ENCODE data around the gene RAMP1.

DNA sequence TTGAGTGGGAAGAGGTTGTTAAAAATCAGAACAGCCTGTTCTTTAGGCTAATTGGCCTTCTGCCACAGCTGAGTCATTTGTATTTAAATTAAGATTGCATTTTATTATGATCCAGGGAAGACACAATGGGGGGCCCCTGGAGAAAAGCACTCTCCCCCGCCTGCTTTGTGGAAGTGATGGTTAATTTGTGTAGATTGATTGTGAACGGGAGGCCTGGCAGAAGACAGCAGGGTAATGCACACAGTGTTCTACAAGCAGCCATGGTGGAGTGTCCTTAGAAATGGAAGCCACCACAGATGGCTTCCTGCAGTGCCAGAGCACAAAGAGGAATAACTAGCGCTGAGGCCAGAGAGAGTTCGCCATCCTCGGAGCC is 19.6 kb downstream of the RAMP1 start:
- TF ChIP-seq, protein P1, sequence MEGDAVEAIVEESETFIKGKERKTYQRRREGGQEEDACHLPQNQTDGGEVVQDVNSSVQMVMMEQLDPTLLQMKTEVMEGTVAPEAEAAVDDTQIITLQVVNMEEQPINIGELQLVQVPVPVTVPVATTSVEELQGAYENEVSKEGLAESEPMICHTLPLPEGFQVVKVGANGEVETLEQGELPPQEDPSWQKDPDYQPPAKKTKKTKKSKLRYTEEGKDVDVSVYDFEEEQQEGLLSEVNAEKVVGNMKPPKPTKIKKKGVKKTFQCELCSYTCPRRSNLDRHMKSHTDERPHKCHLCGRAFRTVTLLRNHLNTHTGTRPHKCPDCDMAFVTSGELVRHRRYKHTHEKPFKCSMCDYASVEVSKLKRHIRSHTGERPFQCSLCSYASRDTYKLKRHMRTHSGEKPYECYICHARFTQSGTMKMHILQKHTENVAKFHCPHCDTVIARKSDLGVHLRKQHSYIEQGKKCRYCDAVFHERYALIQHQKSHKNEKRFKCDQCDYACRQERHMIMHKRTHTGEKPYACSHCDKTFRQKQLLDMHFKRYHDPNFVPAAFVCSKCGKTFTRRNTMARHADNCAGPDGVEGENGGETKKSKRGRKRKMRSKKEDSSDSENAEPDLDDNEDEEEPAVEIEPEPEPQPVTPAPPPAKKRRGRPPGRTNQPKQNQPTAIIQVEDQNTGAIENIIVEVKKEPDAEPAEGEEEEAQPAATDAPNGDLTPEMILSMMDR (IDR thresholded peaks at IDR 0.05) = no peak
- TF ChIP-seq POLR2A (IDR thresholded peaks at IDR 0.05) = no peak
